ENCODE data around the gene RUNX2. TPM values are rescaled to one million over a fixed set of nuclear protein-coding genes. Genes with fewer than 3 reads are reported as not detected.
"Not testable (repeated sequence)": the region's sequence is repeated elsewhere in the genome, so short reads cannot be mapped to it uniquely, and the experiment has no call there.

RUNX2 gene
- polyA plus RNA-seq, 3 donors, result 0.13 to 0.34 (median 0.31) TPM

GRCh38 chr6:45556828-45557227, 228.7 kb downstream of the RUNX2 start:
- H3K27ac ChIP-seq (ENCODE audit: low read depth, low read length), result no peak overlapping the region
- 89 to 96% (median 95%) methylated on average over 5 of the region's 5 CpGs for WGBS, 3 donors

GRCh38 chr6:45557454-45557853, 229.3 kb downstream of the RUNX2 start:
- WGBS, 3 donors, result 74 to 94% (median 87%) methylated on average over 2 of the region's 2 CpGs
- no peak overlapping the region for H3K27ac ChIP-seq (ENCODE audit: low read depth, low read length)

GRCh38 chr6:45558858-45559257, 230.7 kb downstream of the RUNX2 start:
- H3K27ac ChIP-seq (ENCODE audit: low read depth, low read length), result no peak overlapping the region

- H3K27ac ChIP-seq (ENCODE audit: low read depth, low read length), result not testable (repeated sequence)
- 88 to 90% (median 88%) methylated on average over 3 of the region's 3 CpGs for WGBS, 3 donors
These were observed 232.2 kb downstream of the RUNX2 start for GRCh38 chr6:45560321-45560820.

- H3K27ac ChIP-seq (ENCODE audit: low read depth, low read length), result no peak overlapping the region
- 87 to 97% (median 91%) methylated on average over 4 of the region's 4 CpGs for WGBS, 3 donors
These were observed 234.0 kb downstream of the RUNX2 start for GRCh38 chr6:45562171-45562570.

- H3K27ac ChIP-seq (ENCODE audit: low read depth, low read length), result no peak overlapping the region
- WGBS, 3 donors, result 39 to 50% (median 49%) methylated on average over 7 of the region's 7 CpGs
These were observed 234.9 kb downstream of the RUNX2 start for GRCh38 chr6:45563041-45563440.

GRCh38 chr6:45563844-45564243, 235.7 kb downstream of the RUNX2 start:
- 85 to 95% (median 87%) methylated on average over 2 of the region's 2 CpGs for WGBS, 3 donors

GRCh38 chr6:45566882-45567281, 238.8 kb downstream of the RUNX2 start:
- 44 to 80% (median 68%) methylated on average over 4 of the region's 4 CpGs for WGBS, 3 donors
- no peak overlapping the region for H3K27ac ChIP-seq (ENCODE audit: low read depth, low read length)

More at GRCh38 chr6:45563844-45564243, 235.7 kb downstream of the RUNX2 start:
- H3K27ac ChIP-seq (ENCODE audit: low read depth, low read length), result no peak overlapping the region

GRCh38 chr6:45567879-45568278, 239.7 kb downstream of the RUNX2 start:
- WGBS, 3 donors, result 96 to 97% (median 96%) methylated on average over 2 of the region's 2 CpGs

GRCh38 chr6:45568626-45569025, 240.5 kb downstream of the RUNX2 start:
- 86 to 87% (median 86%) methylated on average over 5 of the region's 5 CpGs for WGBS, 3 donors

More at GRCh38 chr6:45567879-45568278, 239.7 kb downstream of the RUNX2 start:
- no peak overlapping the region for H3K27ac ChIP-seq (ENCODE audit: low read depth, low read length)

GRCh38 chr6:45569210-45569945, 241.2 kb downstream of the RUNX2 start:
- H3K27ac ChIP-seq (ENCODE audit: low read depth, low read length), result no peak overlapping the region
- WGBS, 3 donors, result 65 to 81% (median 80%) methylated on average over 6 of the region's 6 CpGs

More at GRCh38 chr6:45568626-45569025, 240.5 kb downstream of the RUNX2 start:
- no peak overlapping the region for H3K27ac ChIP-seq (ENCODE audit: low read depth, low read length)

GRCh38 chr6:45571159-45571558, 243.0 kb downstream of the RUNX2 start:
- H3K27ac ChIP-seq (ENCODE audit: low read depth, low read length), result no peak overlapping the region
- 77 to 91% (median 83%) methylated on average over 3 of the region's 3 CpGs for WGBS, 3 donors

- 74 to 86% (median 82%) methylated on average over 4 of the region's 4 CpGs for WGBS, 3 donors
- H3K27ac ChIP-seq (ENCODE audit: low read depth, low read length), result no peak overlapping the region
These were observed 244.7 kb downstream of the RUNX2 start for GRCh38 chr6:45572833-45573232.

GRCh38 chr6:45574014-45574461, 245.9 kb downstream of the RUNX2 start:
- 76 to 89% (median 86%) methylated on average over 6 of the region's 6 CpGs for WGBS, 3 donors
- no peak overlapping the region for H3K27ac ChIP-seq (ENCODE audit: low read depth, low read length)

- no peak overlapping the region for H3K27ac ChIP-seq (ENCODE audit: low read depth, low read length)
- 53 to 92% (median 72%) methylated on average over 1 of the region's 1 CpG for WGBS, 3 donors
These were observed 246.8 kb downstream of the RUNX2 start for GRCh38 chr6:45574885-45575284.

GRCh38 chr6:45576648-45577624, 248.8 kb downstream of the RUNX2 start:
- H3K27ac ChIP-seq (ENCODE audit: low read depth, low read length), result no peak overlapping the region
- 88 to 91% (median 90%) methylated on average over 15 of the region's 15 CpGs for WGBS, 3 donors

- H3K27ac ChIP-seq (ENCODE audit: low read depth, low read length), result no peak overlapping the region
- WGBS, 3 donors, result 62 to 66% (median 62%) methylated on average over 9 of the region's 9 CpGs
These were observed 249.8 kb downstream of the RUNX2 start for GRCh38 chr6:45577836-45578504.

GRCh38 chr6:45584127-45584526, 256.0 kb downstream of the RUNX2 start:
- H3K27ac ChIP-seq (ENCODE audit: low read depth, low read length), result no peak overlapping the region
- 67 to 72% (median 69%) methylated on average over 2 of the region's 2 CpGs for WGBS, 3 donors

Measured in adipose tissue (tissue), 3 donors.